ENCODE measurements around the gene SKIL.

Gene SKIL

GRCh38 chr3:170350515-170351413 is 6.8 kb upstream of the SKIL start:
- no peak for TF ChIP-seq MAX (IDR thresholded peaks at IDR 0.05)
- no peak for TF ChIP-seq TEAD4 (IDR thresholded peaks at IDR 0.05)
- no peak for TF ChIP-seq CEBPB (IDR thresholded peaks at IDR 0.05)
- TF ChIP-seq NFIC (IDR thresholded peaks at IDR 0.05) = no peak
- TF ChIP-seq RAD21 (IDR thresholded peaks at IDR 0.05; ENCODE audit: low read depth) = no peak
- no peak for TF ChIP-seq USF1 (IDR thresholded peaks at IDR 0.05)
- TF ChIP-seq YY1 (IDR thresholded peaks at IDR 0.05; ENCODE audit: low read depth) = no peak
- TF ChIP-seq ZBTB7A (IDR thresholded peaks at IDR 0.05; ENCODE audit: low read depth) = no peak
- no peak for TF ChIP-seq EGR1 (IDR thresholded peaks at IDR 0.05)
- TF ChIP-seq TCF12 (IDR thresholded peaks at IDR 0.05; ENCODE audit: low read depth) = no peak
- TF ChIP-seq EP300 (IDR thresholded peaks at IDR 0.05; ENCODE audit: borderline replicate concordance) = no peak
- no peak for TF ChIP-seq REST (IDR thresholded peaks at IDR 0.05; ENCODE audit: low read depth)

- TF ChIP-seq FOXM1 (IDR thresholded peaks at IDR 0.05; ENCODE audit: borderline replicate concordance, low read depth) (no peak), CEBPB (IDR thresholded peaks at IDR 0.05) (no peak), TEAD4 (IDR thresholded peaks at IDR 0.05) (no peak), EP300 (IDR thresholded peaks at IDR 0.05; ENCODE audit: borderline replicate concordance) (no peak), MAX (IDR thresholded peaks at IDR 0.05) (no peak), TAF1 (IDR thresholded peaks at IDR 0.05; ENCODE audit: low read depth) (no peak), EGR1 (IDR thresholded peaks at IDR 0.05) (no peak), ZBTB7A (IDR thresholded peaks at IDR 0.05; ENCODE audit: low read depth) (no peak), RAD21 (IDR thresholded peaks at IDR 0.05; ENCODE audit: low read depth) (no peak), CREB1 (IDR thresholded peaks at IDR 0.05; ENCODE audit: low read depth) (no peak), NFIC (IDR thresholded peaks at IDR 0.05) (no peak), TCF12 (IDR thresholded peaks at IDR 0.05; ENCODE audit: low read depth) (no peak), YY1 (IDR thresholded peaks at IDR 0.05; ENCODE audit: low read depth) (no peak), USF1 (IDR thresholded peaks at IDR 0.05) (no peak)
Measured at GRCh38 chr3:170352936-170353335, 4.6 kb upstream of the SKIL start.

- TF ChIP-seq YY1 (IDR thresholded peaks at IDR 0.05; ENCODE audit: low read depth) (no peak), REST (IDR thresholded peaks at IDR 0.05; ENCODE audit: low read depth) (no peak), FOXM1 (IDR thresholded peaks at IDR 0.05; ENCODE audit: borderline replicate concordance, low read depth) (no peak), RAD21 (IDR thresholded peaks at IDR 0.05; ENCODE audit: low read depth) (no peak), CEBPB (IDR thresholded peaks at IDR 0.05) (no peak), MAX (IDR thresholded peaks at IDR 0.05) (no peak), TEAD4 (IDR thresholded peaks at IDR 0.05) (no peak), CREB1 (IDR thresholded peaks at IDR 0.05; ENCODE audit: low read depth) (no peak), ZBTB7A (IDR thresholded peaks at IDR 0.05; ENCODE audit: low read depth) (no peak), USF1 (IDR thresholded peaks at IDR 0.05) (no peak)
Measured at GRCh38 chr3:170353485-170353884, 4.0 kb upstream of the SKIL start.

GRCh38 chr3:170354760-170355159 is 2.8 kb upstream of the SKIL start:
- TF ChIP-seq CEBPB (IDR thresholded peaks at IDR 0.05) = no peak
- no peak for TF ChIP-seq TCF12 (IDR thresholded peaks at IDR 0.05; ENCODE audit: low read depth)
- TF ChIP-seq NFIC (IDR thresholded peaks at IDR 0.05) = no peak
- no peak for TF ChIP-seq ZBTB7A (IDR thresholded peaks at IDR 0.05; ENCODE audit: low read depth)
- no peak for TF ChIP-seq EGR1 (IDR thresholded peaks at IDR 0.05)
- TF ChIP-seq MAX (IDR thresholded peaks at IDR 0.05) = no peak
